ENCODE measurements around the gene SEMA3F. TPM values are rescaled to one million over a fixed set of nuclear protein-coding genes. Genes with fewer than 3 reads are reported as not detected.

SEMA3F gene
- total and polyA plus RNA-seq, 2 donors (not counting 3 experiments of a cell fraction or from before 2014, with no cell fraction given) = 65.8 to 99.1 TPM

DNA sequence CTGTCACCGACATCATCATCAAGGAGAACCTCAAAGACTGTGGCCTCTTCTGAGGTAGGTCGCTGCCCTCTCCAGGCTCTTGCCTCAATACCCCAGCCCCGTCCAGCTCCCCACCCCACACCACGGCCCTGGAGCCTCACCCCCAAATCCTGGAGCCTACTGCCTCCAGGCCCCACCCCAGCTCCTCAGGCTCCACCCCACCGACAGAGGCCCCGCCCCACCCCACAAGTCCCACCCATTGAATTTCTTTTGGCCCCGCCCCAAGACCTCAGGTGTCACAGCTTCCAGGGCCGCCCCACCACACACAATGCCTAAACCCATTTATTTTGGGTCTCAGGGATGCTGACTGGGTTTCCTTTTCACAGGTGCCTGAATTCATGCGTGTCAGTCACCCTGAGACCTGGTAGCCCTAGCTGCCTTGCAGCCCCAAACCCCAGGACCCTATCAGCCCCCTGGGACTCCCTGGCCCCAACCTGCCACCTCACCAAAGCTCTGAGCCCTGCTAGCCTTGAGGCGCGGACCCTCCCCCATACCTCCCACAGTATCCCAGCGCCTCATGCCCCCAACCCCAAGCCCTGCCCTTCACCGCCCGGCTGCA lies 39.9 kb downstream of the SEMA3F start:
- no peaks in the 10 kb centered on the region for H3K79me2 ChIP-seq (ENCODE audit: control insufficient read depth, insufficient read depth, low read length)
- H3K9me1 ChIP-seq (replicated peaks; ENCODE audit: control insufficient read depth, extremely low read depth, insufficient read depth, low read length) = no peaks in the 10 kb centered on the region
- BruUV-seq (replicated peaks) = no TSS peak
- H3K4me2 ChIP-seq (ENCODE audit: insufficient read depth, low read length) = no peak overlapping the region
- no peaks in the 10 kb centered on the region for H3K36me3 ChIP-seq (ENCODE audit: control insufficient read depth in 2 of 2, extremely low read depth in 1 of 2, insufficient read depth in 2 of 2, low read length in 2 of 2)
- H3K9ac ChIP-seq (replicated peaks; ENCODE audit: extremely low read depth, insufficient read depth, low read length) = no peak overlapping the region
- POLR2A ChIA-PET = interaction anchor here (1.6 kb wide), 1 partner anchor 31 kb away, joined by 7 read pairs; no protein-coding TSS in a partner anchor
- H3K4me1 ChIP-seq (ENCODE audit: control insufficient read depth, extremely low read depth, insufficient read depth, low read length) = peaks cover 5% of the 10 kb centered on the region
- H3K27me3 ChIP-seq (ENCODE audit: control insufficient read depth in 2 of 2, insufficient read depth in 2 of 2, low read length in 2 of 2) = peaks cover 11 to 13% of the 10 kb centered on the region in 2 experiments
- no peaks in the 10 kb centered on the region for H4K20me1 ChIP-seq (replicated peaks; ENCODE audit: control insufficient read depth, extremely low read depth, insufficient read depth, low read length)
- no peaks in the 10 kb centered on the region for H3K9me3 ChIP-seq (replicated peaks; ENCODE audit: control insufficient read depth, insufficient read depth, low read length)
- DNase-seq (ENCODE audit: low read depth, low spot score) (no peak), FAIRE-seq (no peak)
- dilution Hi-C loops (cut with MboI; ENCODE audit: extremely low pct_ligation_motif_present, low sequenced_read_pairs) (no loop called here), intact Hi-C loops (cut with micrococcal nuclease) (loop anchor here (1.0 to 5.0 kb wide), 4 partner anchors 31 to 347 kb away; no protein-coding TSS in a partner anchor)
- TF ChIP-seq CTCF (IDR thresholded peaks at IDR 0.05; ENCODE audit: extremely low read depth in 1 of 2, insufficient read depth in 1 of 2, low read depth in 1 of 2, low read length in 2 of 2) (no peak), POLR2A (IDR thresholded peaks at IDR 0.05; ENCODE audit: low read depth, low read length) (no peak), JUN (IDR thresholded peaks at IDR 0.05; ENCODE audit: borderline replicate concordance, insufficient read depth, insufficient read length, low read depth) (no peak), EZH2 (IDR thresholded peaks at IDR 0.05; ENCODE audit: borderline replicate concordance, low read depth, low read length, severe bottlenecking) (no peak), MAX (IDR thresholded peaks at IDR 0.05; ENCODE audit: insufficient read depth, insufficient read length) (no peak), GATA2 (IDR thresholded peaks at IDR 0.05; ENCODE audit: insufficient read depth, insufficient read length, low read depth, low read length) (no peak), MYC (IDR thresholded peaks at IDR 0.05; ENCODE audit: low read depth, low read length) (no peak), POLR2AphosphoS5 (IDR thresholded peaks at IDR 0.05; ENCODE audit: insufficient read depth, low read depth, low read length) (no peak), FOS (IDR thresholded peaks at IDR 0.05; ENCODE audit: borderline replicate concordance, insufficient read depth, low read length) (no peak)
- CTCF ChIA-PET = interaction anchor here (0.6 to 12.0 kb wide), 30 partner anchors 9 to 348 kb away, joined by 3 to 314 read pairs (median 9); partner anchors contain the start of genes GNAI2, HYAL2, SEMA3B and SLC38A3
- peak overlapping the region; percentile 11 for H2AFZ ChIP-seq (ENCODE audit: low read depth, low read length)
- H3K4me3 ChIP-seq (replicated peaks in 1 of 3; ENCODE audit: insufficient read depth in 1 of 3, low read depth in 1 of 3, low read length in 3 of 3) = no peak overlapping the region
- H3K27ac ChIP-seq (ENCODE audit: insufficient read depth, low read depth, low read length) = no peak overlapping the region

Data from endothelial cell of umbilical vein (primary cell).